Eye (tissue), 1 donor: ENCODE data around the gene JUNB.

Experiments used
- DNase-seq: peaks from one replicate; pipeline ENCODE4 v3.0.0-alpha.2; 2015

Gene JUNB

DNA sequence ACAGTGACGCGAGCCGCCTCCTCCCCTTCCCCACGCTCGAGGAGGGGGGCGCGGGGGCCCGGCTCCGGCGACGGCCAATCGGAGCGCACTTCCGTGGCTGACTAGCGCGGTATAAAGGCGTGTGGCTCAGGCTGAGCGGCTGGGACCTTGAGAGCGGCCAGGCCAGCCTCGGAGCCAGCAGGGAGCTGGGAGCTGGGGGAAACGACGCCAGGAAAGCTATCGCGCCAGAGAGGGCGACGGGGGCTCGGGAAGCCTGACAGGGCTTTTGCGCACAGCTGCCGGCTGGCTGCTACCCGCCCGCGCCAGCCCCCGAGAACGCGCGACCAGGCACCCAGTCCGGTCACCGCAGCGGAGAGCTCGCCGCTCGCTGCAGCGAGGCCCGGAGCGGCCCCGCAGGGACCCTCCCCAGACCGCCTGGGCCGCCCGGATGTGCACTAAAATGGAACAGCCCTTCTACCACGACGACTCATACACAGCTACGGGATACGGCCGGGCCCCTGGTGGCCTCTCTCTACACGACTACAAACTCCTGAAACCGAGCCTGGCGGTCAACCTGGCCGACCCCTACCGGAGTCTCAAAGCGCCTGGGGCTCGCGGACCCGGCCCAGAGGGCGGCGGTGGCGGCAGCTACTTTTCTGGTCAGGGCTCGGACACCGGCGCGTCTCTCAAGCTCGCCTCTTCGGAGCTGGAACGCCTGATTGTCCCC is at the start of gene JUNB:
TSS of gene JUNB (plus strand) at position 142 of the 706 bp plus-strand sequence. CDS start at position 428, 286 bp downstream.
- peak; percentile 96 for DNase-seq

DNA sequence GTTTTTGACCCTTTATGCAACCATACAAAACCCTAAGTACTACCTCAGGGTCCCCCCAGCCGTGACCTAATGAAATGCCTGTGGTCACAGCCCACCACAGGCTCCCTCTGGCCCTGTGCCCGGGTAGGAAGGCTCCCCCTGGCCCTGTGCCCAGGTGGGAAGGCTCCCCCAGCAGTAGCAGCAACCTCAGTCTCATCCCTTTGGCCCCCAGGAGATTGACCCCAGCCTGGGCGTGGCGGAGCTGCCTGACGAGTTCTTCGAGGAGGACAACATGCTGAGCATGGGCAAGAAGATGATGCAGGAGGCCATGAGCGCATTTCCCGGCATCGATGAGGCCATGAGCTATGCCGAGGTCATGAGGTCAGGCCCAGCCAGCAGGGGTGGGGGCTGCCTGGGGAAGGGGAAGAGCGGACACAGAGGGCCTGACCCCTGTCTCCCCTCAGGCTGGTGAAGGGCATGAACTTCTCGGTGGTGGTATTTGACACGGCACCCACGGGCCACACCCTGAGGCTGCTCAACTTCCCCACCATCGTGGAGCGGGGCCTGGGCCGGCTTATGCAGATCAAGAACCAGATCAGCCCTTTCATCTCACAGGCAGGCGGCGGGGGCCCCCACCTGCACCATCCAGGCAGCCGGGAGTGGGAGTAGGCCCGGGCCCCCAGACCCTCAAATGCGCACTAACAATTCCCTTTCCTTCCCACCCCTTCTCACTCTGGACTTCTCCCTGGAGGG is 46.0 kb upstream of the JUNB start:
- no peak for DNase-seq

DNA sequence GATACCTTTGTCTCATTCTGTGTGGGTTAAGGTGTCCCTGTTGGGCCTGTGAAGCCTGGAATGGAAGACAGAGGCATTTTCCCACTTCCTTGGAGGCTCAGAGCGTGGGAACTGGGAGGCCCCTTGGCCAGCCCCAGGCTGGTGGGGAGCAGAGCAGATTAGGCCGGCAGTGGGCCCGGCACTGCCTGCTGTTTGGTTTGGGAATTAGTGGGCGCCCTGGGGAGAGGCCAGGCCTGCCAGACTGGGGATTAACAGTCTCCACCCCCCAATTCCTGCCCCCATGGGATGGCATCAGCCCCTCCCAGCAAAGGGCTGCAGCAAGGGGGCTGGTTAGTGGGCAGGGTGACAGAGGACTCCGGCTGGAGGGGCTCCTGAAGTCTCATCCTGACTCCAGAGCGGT is 42.8 kb upstream of the JUNB start:
- DNase-seq: peak; percentile 28

DNA sequence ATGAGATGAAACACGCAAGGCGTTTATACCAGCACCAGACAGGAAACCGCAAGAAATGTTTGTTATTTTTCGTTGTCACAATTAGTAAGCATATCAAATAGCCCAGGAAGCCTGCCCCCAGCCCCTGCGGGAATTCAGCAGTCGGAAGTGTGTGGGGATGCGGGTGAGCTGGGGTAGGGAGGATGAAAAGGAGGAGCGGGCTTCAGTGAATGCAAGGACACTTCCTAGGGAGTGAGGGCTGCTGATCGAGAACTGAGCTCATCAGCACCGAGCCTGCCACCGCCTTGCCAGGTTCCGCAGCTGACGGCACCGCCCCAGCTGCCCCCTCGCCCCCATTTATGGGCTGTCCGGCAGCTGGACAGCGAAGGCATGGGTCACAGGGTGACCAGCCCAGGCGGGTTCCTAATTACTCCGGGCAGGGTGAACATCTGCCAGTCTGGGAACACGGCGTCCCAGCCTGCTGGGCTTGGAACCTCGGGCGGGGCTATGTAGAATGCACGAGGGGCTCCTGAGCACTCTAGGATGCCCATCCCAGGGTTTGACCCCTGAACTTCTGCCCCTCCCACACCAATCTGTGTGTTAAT is 41.3 kb upstream of the JUNB start:
- DNase-seq: peak; percentile 30

DNA sequence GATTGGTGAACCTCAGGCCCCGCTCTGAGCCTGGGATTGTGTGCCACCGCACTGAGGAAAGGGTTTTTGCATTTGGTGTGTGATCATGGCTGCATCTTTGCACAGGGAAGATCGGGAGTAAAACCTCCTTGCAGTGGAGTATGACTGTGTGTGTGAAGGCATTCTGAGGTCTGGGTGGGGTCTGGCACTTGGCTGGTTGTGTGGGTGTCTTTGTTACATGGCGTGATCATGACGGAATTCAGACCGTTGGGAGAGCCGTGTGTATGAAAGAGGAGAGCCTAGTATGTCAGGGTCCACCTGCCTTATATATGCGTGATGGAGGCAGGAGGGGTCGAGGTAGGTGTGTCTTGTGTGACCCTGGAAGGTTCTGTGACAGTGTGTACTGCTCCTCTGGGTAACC is 40.4 kb upstream of the JUNB start:
- no peak for DNase-seq

DNA sequence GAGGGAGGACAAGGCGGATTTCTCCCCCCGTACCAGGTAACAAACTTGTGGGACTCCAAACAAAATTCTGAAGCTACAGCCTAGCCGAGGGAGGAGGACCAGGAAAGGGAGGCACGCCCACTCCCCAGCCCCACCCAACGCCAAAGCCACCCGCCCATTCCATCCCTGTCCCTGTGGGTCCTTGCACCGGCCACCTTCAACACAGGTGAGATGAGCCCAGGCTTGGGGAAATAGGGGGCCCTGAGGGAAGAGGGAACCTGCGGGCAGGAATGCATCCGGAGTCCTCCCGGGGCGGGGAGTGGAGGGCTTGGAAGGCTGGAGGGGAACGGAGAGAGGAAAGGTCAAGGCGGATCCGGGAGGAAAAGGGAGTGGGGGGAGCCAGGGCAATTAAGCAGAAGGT is 39.7 kb upstream of the JUNB start, which contains the start of gene BEST2:
TSS of gene BEST2 (plus strand) at position 157 of the 400 bp plus-strand sequence. CDS start 802 bp downstream, outside the sequence.
- DNase-seq: no peak

DNA sequence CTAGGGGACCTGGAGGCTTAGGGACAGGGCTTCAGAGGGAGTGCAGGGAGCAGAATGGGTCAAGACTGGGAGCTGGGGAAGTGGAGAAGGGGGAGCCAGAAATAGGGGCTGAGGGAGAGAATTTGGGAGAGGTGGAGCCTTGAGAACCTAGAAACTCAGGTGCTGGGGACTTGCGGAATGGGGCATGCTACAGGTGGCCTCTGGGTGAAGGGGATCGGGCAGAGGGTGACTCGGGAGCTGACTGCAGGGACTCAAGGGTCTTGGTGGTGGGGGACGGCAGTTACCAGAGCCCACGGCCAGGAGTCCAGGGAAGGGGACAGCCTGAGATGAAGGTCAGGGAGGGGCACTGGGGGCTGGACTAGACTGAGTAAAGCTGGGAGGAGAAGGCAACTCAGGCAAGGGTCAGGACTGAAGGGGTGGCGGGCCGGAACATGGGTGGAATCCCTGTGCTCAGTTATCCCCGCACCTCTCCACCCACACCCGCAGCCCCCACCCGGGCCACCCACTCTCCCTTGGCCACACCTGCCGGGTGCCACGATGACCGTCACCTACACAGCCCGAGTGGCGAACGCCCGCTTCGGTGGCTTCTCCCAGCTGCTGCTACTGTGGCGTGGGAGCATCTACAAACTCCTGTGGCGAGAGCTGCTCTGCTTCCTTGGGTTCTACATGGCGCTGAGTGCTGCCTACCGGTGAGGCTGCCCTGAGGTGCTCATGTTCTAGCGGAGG is 39.1 kb upstream of the JUNB start:
- DNase-seq: no peak

DNA sequence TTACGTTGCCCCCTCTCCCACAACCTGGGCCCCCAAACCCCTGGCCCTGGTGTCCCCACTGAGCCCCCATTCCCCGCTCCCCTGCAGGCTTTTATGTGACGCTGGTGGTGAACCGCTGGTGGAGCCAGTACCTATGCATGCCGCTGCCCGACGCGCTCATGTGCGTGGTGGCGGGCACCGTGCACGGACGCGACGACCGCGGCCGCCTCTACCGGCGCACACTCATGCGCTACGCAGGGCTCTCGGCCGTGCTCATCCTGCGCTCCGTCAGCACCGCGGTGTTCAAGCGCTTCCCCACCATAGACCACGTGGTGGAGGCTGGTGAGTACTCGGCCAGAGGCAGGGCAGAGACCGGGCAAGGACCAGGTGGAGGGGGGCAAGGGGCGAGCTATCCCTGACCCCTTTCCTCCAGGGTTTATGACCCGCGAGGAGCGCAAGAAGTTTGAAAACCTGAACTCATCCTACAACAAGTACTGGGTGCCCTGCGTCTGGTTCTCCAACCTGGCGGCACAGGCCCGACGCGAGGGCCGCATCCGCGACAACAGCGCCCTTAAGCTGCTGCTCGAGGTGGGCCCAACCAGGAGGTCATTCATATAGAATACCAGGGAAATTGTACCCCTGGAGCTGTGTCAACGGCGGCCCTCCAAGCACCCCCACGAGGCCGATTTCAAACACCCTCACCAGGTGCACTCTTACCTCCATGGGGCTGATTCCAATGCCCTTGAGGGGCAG is 36.7 kb upstream of the JUNB start:
- no peak for DNase-seq

DNA sequence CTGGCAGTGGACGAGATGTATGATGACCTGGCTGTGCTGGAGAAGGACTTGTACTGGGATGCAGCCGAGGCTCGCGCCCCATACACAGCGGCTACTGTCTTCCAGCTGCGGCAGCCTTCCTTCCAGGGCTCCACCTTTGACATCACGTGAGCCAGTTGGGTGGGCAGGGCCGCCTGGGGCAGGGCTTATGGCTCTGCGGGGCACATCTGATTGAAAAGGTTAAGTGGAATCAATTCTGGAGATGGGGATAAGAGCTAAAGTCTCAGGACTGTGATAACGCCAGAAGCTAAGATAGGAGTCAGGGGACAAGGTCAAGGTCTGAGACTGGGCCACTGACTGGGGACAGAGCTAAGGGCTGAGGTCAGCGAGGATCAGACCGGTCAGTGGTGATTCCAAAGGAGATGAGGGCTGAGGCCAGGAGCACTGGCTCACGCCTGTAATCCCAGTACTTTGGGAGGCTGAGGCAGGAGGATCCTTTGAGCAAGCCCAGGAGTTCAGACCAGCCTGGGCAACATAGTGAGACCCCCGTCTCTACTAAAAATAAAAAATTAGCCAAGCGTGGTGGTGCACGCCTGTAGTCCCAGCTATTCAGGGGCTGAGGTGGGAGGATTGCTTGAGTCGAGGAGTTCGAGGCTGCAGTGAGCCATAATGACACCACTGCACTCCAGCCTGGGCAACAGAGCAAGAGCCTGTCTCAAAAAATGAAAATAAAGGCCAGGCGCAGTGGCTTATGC is 35.0 kb upstream of the JUNB start:
- no peak for DNase-seq

DNA sequence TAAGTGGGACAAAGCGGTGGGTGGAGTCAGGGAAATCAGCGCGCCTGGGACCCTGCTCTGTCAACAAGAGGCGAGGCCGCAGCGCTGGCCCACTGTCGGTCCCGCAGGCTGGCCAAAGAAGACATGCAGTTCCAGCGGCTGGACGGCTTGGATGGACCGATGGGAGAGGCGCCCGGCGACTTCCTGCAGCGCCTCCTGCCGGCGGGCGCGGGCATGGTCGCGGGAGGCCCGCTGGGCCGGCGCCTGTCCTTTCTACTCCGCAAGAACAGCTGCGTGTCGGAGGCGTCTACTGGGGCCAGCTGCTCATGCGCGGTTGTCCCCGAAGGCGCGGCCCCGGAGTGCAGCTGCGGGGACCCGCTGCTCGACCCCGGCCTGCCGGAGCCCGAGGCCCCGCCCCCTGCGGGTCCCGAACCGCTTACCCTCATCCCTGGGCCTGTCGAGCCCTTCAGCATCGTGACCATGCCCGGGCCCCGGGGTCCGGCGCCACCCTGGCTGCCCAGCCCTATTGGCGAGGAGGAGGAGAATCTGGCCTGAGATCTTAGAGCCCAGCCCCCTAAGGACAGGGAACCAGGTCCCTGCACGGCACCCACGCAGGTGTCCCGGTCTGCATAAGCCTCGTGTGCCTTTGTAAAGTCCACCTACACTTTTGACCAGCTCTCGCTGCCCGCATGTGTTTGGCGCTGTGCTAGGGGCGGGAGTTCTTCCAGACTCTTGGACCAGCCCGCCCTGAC is 33.6 kb upstream of the JUNB start:
- peak; percentile 91 for DNase-seq

DNA sequence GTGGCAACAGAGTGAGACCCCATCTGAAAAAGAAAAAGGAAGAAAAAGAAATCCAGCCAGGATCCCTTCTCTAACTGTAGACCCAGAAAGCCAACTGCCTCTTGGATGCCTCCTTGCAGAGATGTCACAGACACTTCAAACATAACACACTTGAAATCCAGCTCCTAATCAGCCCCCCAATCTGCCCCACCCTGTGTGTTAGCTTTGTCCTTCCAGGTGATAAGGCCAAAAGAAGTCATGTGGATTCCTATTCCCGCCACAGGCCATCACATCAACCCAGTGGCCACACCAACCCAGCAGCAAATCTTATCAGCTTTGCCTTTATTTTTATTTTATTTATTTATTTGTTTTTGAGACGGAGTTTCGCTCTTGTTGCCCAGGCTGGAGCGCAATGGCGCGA is 31.6 kb upstream of the JUNB start:
- no peak for DNase-seq

DNA sequence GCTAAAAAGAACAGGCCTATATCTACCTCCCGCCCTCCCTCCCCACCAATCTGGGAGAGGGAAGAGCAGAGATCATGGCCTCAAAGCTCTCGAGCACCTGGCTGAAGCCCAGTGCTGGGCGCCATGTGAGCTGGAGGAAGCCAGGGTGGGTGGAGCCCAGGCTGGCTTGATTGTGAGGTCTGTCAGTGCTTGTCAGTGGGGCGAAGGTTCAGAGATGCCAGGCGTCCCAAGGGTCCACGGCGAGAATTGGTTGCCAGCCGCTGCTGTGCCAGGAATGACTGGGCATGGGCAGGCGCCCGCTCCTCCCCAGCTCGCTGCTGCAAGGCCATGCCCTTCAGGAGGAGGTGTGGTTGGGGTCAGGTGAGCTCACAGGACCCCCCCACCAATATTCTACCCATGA is 28.2 kb upstream of the JUNB start:
- no peak for DNase-seq

DNA sequence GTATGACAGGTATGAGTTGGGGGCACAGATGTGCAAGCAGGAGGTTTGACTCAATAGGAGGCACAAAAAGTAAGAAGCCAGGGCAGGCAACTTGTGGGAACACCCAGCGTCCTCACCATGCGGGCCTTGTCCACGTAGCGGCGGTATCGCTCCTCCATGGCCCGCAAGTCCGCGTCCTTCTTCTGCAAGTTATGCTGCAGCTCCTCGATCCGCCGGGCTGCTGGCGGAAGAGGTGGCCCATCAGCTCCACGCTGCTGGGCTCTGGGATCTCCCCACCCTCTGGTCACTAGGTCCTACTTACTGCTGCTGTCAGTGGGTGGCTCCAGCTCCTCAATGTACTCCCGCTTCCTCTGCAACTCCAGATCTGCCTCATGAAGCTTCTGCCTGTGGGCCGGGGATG is 26.6 kb upstream of the JUNB start:
- no peak for DNase-seq

DNA sequence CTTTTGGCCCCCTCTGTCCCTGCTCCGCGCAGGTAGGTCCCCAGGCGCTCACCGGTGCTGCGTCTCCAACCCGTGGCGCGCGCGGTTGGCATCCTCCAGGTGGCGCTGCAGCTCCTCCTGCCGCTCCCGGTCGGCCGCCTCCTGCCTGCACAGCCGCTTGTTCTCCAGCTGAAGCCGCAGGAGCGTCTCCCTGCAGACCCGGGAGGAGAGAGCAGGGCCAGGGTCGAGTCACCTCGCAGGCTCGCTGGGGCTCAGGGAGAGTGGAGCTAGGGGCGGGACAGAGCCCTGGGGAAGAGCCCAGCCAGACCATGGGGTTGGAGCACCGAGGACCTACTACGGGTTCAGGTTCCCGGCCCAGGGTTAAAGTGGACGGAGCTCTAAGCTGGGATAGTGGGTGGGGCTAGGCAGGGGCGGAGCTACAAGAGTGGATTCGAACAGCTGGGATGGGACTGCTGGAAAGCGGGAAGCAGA is 25.2 kb upstream of the JUNB start:
- peak; percentile 84 for DNase-seq

DNA sequence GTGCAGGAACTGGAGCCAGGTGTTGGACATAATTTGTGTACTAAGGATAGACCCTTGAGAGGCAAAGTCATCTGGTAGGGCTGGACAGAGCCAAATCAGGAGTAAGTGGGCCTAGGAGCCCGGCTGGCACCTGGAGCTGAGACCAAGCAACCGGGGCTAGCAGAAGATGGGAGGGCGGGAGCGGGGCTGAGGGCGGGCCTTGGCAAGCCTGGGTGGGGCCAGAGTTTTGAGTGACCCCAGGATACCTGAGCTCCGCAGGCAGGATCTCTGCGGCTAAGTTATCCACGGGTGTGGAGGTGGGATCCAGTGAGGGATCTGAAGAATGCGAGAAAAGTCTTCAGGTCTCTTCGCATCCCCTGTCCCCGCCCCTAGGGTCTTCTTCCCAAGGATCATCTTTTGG is 24.1 kb upstream of the JUNB start:
- no peak for DNase-seq

DNA sequence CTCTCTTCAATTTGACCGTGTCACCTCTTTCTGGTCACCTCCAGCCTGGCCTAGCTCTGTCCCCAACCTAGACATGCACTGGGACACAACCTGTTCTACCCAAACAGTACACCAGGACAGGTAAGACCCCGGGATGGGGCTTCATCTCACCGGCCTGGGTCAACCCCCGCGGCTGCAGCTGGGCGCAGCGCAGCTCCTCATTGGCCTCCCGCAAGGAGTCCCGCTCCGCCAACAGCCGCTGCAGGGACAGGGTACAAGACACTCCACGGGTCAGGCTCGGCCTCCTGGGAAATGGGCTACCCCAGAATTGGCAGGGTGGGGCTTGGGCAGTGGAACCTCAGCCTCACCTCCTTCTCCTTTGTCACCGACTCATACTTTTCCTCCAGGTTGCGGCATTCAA is 23.6 kb upstream of the JUNB start:
- no peak for DNase-seq

DNA sequence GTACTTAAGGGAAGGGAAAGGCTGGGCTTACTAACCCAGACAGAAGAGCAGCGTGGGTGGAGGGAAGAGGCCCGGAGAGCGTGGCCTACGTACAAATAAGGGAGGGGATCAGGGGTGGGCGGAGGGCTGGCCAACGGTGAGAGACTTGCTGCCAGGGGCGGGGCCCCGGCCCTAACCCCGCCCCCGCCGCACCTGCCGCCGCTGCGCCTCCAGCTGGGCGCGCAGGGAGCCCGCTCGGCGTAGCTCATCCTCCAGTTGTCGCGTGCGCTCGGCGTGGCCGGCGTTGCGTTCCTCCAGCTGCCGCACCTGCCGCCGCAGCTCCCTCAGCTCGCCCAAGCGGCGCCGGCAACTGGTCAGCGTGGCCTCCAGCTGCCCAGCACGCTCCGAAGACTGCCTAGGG is 21.6 kb upstream of the JUNB start:
- DNase-seq: peak; percentile 82

DNA sequence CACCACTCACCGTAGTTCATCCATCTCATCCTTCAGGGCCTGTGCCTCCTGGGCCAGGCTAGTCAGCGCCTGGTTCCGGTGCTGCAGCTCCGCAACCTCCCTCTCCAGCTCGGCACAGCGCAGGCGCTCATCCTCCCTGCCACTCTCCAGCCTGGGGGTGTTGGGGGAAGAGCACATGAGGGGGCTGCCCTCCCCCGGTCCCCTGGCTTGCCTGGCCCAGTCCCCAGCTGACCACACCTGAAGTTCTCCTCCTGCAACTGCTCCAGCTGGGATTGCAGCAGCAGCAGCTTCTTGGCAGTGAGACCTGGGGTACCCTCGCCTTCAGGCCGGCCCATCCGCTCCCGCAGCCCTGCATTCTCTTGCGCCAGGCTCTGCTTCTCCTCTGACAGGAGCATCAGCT is 20.4 kb upstream of the JUNB start:
- no peak for DNase-seq

DNA sequence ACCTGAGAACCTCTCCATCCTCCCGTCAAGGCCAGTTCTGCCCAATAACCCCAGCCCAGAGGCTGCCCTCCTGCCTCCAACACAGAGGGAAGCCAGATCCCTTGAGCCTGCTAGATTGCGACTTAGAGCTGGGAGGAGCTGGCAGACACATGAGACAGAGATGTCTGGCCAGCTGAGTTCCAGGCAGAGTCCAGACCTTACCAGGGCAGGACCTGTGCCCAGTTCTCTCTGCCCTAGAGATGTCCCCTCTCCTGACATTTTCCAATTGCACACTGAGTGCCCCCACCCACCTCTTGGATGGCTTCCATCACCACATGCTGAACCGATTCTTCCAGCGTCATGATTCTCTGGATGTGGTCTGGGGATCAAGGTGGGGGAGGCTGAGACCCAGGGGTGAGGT is 19.0 kb upstream of the JUNB start:
- no peak for DNase-seq

DNA sequence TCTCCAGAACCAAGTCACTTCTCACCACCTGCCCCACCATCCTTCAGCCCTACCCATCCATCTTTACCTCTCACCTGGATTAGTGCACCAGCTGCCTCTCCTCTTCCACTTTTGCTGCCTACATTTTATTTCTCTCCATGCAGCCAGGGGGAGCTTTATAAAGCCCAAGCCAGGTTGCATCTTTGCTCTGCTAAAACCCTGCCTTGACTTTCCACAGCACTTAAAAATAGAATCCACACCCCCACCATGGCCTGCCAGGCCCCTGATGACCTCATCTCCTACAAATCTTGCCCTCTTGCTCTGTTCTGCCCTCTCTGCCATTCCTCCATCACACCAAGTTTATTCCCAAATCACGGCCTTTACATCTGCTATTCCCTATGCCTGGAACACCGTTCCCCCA is 17.7 kb upstream of the JUNB start:
- no peak for DNase-seq
